OCI-LY3 (cell line): ENCODE data around the gene GADL1.

Experiments
- EZH2phosphoT487 ChIP-seq: fragments of 200-600 bp; shearing (Covaris generic); IDR thresholded peaks from 2 replicates; pipeline ENCODE4 v1.6.1; 2018; ENCODE audit warnings: antibody characterized with exemption, mixed run types, low read depth
- TF ChIP-seq, protein P1 (sequence below): fragments of 200-600, 300-600 bp; sonication (generic); IDR thresholded peaks from 2 replicates; pipeline ENCODE4 v1.5.1; 2014; ENCODE audit warnings: antibody characterized with exemption, low read length, low read depth

DNA sequence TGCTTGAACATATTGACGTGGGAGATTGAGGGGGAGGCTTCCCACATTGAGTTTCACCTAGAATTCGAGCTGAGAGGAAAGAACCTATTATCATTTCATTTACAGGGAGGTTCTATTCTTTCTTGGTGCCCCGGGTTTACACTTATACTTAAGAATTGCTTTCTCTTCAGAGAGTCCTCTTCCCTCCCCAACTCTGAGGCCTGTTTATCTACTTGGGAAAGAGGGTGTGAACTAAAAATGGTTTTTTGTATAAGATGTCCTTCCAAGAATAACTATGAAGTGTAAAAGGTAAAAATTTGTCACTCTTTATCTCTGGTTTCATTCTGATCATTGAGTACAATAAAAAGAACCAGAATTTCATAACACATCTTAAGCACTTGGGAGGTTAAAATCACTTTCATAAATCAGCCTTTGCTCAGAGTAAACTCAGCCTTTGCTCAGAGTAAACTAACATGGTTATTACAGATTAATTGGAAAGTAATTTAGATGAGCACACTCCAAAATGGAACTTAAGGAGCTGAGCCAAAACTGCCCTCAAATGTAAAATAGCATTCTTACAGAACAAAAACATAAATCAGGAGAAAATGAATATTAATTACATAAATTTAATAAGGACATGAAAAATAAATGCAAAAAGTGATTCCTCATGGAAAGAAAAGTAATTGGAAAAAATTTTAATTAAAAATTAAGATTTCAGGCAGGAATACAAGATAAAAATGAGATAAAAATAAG is 75.2 kb downstream of the GADL1 start:
- no peak for TF ChIP-seq EZH2phosphoT487
- TF ChIP-seq, protein P1, sequence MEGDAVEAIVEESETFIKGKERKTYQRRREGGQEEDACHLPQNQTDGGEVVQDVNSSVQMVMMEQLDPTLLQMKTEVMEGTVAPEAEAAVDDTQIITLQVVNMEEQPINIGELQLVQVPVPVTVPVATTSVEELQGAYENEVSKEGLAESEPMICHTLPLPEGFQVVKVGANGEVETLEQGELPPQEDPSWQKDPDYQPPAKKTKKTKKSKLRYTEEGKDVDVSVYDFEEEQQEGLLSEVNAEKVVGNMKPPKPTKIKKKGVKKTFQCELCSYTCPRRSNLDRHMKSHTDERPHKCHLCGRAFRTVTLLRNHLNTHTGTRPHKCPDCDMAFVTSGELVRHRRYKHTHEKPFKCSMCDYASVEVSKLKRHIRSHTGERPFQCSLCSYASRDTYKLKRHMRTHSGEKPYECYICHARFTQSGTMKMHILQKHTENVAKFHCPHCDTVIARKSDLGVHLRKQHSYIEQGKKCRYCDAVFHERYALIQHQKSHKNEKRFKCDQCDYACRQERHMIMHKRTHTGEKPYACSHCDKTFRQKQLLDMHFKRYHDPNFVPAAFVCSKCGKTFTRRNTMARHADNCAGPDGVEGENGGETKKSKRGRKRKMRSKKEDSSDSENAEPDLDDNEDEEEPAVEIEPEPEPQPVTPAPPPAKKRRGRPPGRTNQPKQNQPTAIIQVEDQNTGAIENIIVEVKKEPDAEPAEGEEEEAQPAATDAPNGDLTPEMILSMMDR: no peak
